SIG-M5 treated with dmso at 0.1 percent for 504 hours (cell line): ENCODE data around the gene FIBCD1.
"Not testable (repeated sequence)": the region's sequence is repeated elsewhere in the genome, so short reads cannot be mapped to it uniquely, and the experiment has no call there.

ENCODE experiments used
- DNase-seq: peaks from one replicate; lab custom pipeline; 2025; ENCODE audit not compliant: unreplicated experiment; lab: John Stamatoyannopoulos, UW

Gene FIBCD1

DNA sequence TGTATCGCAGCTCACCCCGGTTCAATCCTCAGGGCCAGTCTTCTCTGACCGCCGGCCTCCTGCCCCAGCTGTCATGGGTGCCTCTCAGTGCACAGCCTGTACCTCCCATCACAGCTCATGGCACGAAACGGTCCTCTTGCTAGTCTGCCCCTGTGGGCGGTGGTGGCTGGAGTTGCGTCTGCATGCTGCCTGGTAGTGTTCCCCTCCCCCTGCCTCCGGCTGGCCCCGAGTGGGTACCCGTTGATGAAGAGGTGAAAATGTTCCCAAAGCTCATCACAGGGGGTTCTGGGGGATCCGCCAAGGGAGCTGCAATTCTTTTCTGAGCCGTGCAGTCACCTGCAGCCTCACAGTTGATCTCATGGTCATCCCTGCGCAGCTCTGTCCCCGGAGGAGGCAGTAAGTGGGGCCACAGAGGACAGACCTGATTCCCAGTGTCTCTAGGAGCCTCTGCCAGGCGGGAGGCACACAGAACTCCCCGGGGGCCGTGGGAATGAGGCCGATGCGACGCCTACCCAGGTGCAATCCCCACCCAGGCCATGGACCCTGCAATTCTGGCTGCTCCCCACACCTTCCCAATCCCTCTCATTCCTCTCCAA, 34.7 kb upstream of the FIBCD1 start:
- no peak for DNase-seq

DNA sequence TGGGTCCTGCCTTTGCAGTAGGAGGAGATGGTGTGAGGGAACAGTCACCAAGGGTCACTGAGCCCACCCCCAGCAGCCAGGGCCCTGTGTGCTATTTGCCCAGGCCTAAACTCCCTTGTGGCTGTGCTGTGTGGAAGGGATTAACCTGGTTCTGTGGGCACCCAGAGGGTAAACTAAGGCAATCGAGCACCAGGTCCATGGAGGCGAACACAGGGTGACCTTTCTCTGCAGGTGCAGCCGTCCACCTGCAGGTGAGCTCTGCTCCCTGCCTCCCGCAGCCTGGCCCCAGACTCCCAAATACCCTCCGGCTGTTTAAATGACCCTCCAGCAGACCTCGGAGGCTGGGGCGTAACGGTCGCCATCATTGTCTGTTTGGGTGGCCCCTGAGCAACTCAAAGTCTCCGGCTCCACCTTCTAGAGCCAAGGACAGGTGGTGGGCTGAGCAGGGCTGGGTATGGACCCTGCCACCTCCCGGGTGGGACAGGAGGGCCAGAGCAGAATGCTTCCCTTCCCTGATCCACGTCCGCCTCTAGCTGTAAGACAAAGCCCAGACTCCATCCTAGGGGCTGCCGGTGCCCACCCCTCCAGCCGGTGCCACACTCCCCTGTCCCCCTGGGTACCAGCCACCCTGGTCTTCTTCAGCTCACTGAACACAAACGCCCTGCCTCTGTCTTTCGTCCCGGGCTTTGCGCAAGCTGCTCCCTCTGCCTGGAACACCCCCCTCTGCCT, 34.1 kb upstream of the FIBCD1 start:
- DNase-seq: no peak

DNA sequence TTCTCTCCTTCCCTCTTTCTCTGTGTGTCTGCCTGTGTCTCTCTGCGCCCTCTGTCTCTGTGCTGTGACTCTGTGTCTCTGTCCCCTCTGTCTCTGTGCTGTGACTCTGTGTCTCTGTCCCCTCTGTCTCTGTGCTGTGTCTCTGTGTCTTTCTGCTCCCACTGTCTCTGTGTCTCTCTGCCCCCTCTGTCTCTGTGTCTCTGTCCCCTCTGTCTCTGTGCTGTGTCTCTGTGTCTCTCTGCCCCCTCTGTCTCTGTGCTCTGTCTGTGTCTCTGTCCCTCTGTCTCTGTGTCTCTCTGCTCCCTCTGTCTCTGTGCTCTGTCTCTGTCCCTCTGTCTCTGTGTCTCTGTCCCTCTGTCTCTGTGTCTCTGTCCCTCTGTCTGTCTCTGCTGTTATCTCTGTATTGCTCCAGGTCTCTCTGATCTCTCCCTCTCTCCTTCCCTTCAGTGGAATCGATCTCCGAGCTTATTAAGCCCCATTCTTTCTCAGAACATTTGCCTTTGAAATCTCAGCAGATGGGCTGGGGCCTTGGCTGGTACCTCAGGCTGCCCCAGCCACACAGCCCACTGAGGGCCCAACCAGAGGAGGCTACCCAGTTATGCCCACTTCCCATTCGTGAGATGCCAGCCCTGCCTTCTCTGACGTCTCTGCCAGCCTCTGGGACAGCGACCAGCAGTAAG, 33.4 kb upstream of the FIBCD1 start:
- DNase-seq: no peak

DNA sequence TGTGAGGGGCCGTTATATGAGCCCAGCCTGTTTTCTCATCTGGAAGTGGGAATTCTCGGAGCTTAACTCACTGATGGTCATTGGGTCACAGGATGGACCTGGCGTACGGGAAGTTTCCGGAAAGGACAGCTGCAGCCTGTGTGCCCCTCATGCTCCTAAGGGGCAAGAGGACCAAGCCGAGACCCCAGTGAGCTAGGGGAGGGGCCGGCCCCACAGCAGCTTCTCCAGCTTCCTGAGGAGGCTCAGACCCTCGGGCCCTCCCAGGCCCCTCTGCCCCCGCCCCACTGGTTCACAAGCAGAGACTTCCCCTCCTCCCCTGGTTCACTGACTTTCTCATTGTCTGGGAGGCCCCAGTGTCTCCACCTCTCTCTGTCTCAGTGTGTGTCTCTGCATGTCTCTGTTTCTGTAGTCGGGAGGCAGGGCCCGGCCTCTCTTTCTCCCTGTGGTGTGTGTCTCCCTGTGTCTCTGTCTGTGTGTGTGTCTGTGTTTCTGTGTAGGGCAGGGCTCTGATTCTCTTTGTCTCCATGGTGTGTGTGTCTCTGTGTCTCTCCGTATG, 32.3 kb upstream of the FIBCD1 start:
- DNase-seq: no peak

DNA sequence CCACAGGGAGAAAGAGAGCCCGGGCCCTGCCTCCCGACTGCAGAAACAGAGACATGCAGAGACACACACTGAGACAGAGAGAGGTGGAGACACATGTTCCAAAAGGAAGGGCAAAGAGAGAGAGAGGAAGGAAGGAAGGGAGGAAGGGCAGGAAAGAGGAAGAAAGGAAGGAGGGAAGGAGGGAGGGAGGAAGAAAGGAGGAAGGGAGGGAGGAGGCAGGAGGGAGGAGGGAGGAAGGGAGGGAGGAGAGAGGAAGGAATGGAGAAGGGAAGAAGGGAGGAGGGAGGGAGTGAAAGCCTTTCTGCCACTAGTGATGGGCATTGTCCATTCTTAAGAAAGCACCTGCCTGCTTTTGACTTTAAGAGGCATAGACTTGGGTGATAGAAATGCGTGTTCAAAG, 31.8 kb upstream of the FIBCD1 start:
- no peak for DNase-seq

DNA sequence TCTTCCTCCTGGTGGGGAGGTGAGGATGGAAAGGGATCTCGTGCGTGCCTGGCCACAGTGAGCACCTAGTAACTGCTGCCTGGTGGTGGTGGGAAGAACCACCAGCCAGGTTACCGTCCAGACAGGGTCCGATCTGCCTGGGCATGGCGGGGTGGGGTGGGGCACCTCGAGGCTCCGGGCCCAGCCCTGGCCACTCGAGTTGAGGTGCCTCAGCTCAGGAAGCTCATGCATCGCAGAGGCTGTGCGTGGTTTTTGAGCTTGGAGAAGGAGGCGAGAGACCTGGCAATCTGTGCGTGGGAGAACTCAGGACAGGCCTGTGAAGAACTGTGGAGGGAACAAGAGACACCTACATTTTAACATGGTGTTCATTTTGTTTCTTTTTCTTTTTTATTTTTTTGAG, 31.0 kb upstream of the FIBCD1 start:
- no peak for DNase-seq

DNA sequence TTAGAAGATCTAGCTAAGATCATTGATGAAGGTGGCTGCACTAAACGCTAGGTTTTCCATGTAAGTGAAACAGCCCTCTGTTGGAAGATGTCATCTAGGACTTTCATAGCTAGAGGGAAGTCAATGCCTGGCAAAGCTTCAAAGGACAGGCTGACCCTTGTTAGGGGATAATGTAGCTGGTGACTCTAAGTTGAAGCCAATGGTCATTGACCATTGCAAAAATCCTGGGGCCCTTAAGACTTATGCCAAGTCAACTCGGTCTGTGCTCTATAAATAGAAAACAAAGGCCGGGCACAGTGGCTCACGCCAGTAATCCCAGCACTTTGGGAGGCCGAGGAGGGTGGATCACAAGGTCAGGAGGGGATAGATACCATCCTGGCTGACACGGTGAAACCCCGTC, 26.6 kb upstream of the FIBCD1 start:
- DNase-seq: no peak

DNA sequence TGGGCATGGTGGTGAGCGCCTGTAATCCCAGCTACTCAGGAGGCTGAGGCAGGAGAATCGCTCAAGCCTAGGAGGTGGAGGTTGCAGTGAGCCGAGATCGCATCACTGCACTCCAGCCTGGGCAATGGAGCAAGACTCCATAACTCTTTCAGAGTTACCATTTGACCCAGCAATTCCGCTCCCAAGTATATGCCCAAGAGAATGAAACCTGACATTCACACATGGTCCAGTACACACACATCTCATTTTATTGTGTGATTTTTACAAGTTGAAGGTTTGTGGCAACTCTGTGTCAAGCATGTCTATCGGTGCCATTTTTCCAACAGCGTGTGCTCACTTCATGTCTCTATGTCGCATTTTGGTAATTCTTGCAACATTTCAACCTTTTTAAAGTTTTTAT, 24.9 kb upstream of the FIBCD1 start:
- DNase-seq: no peak

DNA sequence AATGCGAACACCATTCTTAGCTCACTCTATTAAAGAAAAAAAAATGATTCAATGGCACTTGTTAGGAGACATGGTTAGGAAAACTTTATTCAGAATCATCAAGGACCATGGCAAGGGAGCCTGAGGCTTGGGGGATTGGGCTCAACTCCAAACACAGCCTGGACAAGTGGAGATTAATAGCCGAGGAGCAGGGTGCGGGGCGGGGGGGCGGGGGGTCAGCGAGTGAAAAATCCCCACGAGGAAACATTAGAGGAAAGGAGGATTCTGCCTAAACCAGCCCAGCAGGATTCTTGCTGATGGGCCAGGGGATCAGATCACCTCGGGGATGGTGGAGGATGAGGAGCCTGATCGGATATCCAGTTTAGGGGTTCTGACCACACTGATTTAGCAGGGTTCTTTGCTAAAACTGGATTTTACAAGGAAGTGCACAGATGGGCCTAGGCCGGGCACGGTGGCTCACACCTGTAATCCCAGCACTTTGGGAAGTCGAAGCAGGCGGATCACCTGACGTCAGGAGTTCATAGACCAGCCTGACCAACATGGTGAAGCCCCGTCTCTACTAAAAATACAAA, 24.4 kb upstream of the FIBCD1 start:
- no peak for DNase-seq

DNA sequence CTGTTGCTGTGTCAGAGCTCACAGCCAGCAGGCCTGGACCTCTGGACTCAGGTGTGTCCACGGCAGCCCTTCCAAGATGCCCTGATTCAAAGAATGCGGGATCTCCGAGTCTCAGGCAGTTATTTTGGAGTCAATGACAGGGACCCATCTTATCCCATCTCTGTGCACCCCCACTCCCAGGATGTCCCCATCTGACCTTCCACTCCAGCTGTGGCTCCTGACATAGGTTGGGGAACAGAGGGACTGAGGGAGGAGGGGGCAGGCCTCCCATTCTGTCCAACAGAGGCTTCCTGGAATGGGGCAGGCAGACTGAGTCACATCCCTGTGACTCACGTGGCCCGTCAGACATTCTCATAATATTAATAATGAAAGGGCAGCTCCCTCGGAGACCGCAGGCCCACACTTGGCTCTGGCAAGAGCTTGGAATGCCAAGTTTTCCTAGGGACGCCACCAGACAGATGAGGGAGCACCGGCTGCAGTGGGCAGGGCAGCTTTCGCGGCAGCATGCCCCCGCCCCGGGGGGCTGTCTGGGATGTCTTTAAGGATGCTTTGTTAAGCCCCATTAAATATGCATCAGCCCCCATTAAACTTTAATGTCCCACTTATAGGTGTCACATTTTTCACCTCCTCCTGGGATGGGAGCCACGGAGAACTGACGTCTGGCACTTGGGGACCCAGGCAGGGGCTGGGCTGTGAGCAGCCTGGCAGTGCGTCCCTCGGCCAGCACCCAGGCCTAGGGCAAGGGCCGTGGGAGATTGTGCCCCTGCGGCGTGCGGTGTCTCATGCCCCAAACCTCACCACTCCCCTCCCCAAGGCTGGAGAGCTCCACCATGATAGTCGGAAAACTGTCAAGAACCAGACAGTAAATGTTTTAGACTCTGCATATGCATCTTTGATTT, 23.6 kb upstream of the FIBCD1 start:
- no peak for DNase-seq

DNA sequence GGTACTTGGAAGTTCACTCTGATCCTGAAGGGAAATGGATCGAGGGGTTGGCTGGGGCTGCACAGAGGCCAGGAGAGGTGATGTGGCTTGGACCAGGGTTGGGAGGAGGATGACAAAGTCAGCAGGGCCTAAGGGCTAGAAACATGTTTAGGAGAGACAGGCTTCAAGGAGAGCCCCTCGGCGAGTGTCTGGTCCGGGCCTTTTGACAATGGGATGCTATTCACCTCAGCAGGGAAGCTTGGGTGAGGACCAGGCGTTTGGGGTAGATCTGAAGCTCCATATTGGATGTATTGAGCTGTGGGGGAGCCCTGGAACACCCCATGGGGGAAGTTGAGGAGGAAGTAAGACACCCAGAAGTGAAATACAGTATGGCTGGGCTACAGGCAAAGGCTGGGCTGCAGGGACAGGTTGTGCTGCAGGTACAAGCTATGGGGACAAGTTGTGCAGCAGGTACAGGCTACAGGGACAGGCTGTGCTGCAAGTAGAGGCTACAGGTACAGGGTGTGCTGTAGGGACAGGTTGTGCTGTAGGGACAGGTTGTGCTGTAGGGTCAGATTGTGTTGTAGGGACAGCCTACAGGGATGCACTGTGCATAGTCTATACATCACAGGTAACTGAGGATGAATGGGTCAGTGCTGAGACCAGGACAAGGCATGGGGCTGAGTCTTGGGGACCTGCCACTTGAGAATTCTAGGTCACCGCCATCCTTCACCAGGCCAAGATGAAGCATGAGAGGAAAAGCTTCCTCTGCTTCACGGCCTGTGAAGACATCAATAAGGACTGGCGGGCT, 22.7 kb upstream of the FIBCD1 start:
- DNase-seq: no peak

DNA sequence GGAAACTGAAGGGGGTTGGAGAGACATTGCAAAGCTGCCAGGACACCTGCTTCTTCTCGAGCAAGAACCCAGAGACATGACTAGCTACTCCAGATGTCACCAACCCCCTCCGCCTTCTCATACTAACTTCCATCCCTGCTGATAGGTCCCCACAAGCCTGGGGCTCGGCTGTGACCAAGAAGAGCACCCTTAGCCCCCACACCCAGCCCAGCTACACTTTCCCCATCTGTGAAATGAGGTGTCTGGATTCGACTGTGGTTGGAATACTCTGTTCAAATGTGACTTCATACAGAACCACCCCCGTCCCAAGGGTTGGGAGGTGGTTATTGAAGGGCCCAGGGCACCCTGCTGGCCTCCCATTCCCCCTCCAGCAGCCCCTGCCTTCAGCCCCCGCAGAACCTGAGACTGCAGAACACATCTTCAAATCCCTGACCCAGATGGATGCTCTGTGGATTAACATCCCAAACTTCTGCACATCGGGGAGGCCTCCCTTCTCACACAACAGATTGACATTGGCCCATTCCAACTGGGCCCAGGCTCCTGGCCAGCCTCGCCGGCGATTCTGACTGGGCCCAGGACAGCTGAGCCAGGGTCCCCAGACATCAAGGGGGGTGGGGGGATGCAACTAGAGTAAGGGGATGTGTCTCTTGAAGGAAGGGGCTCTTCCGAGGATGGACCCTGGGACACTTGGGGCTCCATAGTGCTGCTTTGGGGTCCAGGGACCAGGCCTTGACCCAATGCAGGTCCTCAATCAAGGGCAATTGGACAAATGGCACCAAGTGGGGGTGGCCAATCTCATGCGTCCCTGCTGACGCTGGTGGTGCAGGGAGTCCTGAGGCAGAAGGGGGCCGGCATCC, 21.7 kb upstream of the FIBCD1 start:
- DNase-seq: no peak

DNA sequence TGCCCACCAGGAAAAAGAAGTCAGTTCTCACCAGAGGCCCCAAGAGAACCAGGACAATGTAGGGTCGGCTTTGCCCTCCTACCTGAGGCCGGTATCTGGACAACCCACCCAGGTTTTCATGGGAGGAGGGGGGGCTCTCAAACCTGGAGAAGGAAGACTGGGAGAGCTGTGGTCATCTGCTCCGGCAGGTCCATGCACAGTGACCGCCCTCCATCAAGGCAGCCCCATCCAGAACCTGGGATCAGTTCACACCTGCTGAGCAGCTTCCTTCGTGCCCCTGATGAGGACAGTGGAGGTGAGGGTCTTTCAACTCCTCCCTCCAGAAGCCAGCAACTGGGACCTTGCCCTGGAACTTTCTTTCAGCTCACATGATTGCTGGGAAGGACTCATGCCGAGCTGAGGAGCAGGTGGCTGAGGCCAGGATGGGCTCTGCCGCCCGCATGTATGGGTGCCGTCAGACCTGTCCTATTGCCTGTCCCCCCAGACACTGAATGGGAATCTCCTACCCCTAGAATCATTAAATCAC, 20.8 kb upstream of the FIBCD1 start:
- no peak for DNase-seq

DNA sequence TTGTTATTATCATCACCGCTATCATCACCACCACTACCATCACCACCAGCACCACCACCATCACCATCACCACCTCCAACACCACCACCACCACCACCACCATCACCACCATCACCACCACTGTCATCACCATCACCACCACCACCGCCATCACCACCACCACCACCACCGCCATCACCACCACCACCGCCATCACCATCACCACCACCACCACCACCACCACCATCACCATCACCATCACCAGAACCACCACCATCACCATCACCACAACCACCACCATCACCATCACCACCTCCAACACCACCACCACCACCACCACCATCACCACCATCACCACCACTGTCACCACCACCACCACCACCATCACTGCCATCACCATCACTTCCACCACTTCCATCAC, 19.5 kb upstream of the FIBCD1 start:
- not testable (repeated sequence) for DNase-seq

DNA sequence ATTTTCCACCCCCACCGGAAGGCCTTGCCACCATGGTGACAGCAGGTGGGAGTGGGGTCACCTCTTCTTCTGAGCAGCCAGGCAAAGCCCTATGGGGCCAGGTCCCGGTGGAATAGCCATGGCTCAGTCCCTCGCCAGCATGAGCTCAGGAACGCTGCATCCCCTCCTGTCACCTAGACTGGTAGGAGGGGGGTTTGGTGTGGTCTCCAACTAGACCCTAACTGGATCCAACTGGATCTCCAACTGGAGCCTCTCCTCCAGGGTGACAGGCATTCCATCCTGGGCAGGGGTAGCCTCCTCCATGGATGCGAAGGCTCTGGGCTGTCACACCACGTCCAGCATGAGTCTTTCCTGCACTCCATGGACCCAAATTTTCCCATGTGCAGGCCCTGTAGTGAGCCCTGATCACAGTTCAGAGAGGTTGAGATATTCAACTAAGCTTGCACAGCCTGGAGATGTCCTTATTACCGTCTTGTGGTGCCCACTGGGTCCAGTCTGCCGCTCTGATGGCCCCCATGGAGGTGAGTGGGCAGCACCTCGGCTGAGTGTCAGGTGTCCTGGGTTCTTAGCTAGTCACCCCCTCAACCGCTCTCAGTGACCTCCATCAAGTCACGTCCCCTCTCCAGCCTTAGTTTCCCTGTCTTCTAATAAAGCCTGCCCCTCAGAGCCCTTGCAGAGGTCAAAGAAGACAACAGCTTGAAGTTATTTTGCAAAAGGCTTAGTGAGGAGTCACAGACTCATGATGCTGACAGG, 18.6 kb upstream of the FIBCD1 start:
- DNase-seq: no peak

DNA sequence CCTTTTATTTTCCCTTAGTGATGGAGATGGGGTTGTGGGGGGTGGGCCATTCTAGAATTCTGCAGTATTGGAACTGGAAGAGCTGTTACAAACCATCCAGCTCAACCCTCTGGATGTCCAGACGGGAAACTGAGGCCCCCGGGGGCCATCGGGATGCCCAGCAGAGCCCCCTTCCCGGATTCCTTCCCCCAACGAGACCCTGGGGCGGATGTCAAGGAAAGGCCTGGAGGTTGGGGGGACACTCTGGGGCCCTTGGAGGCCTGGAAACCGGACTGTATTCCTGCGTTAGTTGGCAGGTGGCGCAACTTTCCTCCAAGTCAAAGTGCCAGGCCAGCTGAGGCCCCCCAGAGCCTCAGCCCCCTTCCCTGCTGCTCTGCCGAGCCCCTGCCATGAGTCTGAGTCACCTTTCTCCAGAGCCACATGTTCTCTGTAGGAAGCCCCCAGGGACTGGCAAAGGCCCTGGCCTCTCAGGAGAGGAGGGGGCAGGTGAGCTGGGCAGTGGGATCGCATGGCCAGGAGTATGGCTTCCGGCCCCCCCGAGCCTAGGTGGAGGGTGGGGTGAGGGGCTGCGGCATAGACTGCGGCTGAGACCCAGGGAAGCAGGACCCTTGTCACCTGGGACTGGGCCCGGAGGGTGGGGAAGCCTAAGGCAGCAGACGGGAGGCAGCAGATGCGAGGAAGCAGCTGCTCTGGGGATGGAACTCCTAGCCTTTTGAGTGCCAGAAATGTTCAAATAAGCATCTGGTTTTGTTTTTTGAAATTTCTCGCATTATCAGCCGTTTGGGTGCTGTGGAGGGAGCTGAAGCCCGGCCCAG, 17.8 kb upstream of the FIBCD1 start:
- no peak for DNase-seq

DNA sequence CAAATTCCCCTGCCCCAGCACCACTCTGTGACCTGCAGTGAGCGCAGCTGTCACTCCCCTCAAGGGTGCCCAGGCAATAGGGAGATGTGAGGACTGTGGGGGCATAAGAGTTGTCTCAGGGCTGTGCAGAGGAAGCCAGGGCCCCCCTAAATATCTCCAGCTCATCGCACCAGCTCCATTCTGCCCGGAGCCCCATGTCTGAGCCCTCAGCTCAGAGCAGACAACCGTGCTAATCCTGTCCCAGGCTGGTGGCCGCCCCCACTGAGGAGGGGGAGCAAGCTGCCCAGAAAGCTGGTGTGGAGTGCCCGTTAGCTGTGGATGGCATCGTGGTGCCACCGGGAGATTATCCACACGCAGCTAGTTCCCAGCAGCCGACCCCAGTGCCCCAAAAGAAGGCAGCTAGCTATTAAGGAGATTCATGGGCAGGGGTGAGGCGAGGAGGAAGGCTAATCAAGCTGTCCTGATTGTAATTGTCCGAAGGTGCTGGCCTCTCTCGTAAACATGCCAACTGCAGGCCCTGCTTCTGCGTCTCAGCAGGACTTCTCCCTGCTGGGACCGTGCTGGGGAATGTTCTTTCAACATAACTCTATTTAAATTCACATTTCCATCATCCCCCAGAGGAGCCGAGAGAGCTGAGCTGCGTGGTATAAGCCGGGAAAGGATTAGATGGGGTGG, 17.0 kb upstream of the FIBCD1 start:
- no peak for DNase-seq
